Endothelial cell of umbilical vein (primary cell): Measurements from ENCODE around the gene SEC22A. TPM values are rescaled to one million over a fixed set of nuclear protein-coding genes. Genes with fewer than 3 reads are reported as not detected.

ENCODE experiments used
- BruUV-seq: library from RNA; stranded (reverse); fragments of 400-500 nt; replicated peaks from 2 replicates; lab custom pipeline; 2021; lab: Mats Ljungman, UMichigan
- CTCF ChIA-PET: fragments of 300-600, 350-600 bp; sonication (Branson Sonifier 250); formaldehyde crosslinking; loops from one replicate; lab custom pipeline; 2021; ENCODE audit warnings: antibody characterized with exemption, inconsistent platforms; lab: Charles Lee
- POLR2A ChIA-PET: fragments of 300-600, 350-600 bp; sonication (Branson Sonifier 250); formaldehyde crosslinking; loops from one replicate; lab custom pipeline; 2021; ENCODE audit warnings: antibody characterized with exemption, inconsistent platforms; lab: Charles Lee
- DNase-seq: peaks from one replicate; pipeline ENCODE4 v3.0.0-alpha.2; 2011; ENCODE audit warnings: low read depth, low spot score
- FAIRE-seq: peaks from 2 replicates; lab custom pipeline; 2011; peaks lifted over from hg19 to GRCh38; lab: Jason Lieb, UNC
- H2AFZ ChIP-seq: 2 replicates; pipeline ENCODE4 v1.6.0; 2012; ENCODE audit warnings: low read depth, low read length, control low read depth, inconsistent platforms
- H3K27ac ChIP-seq: 2 replicates; pipeline ENCODE4 v1.5.1; 2011; ENCODE audit warnings: low read depth, mild to moderate bottlenecking, control low read depth, low read length, moderate library complexity; ENCODE audit not compliant: insufficient read depth
- H3K27me3 ChIP-seq, 2 experiments: 2 replicates each; pipeline versions ENCODE4 v1.6.0 to v1.6.1; 2011; ENCODE audit warnings: low read length in 2 of 2, mixed read lengths in 1 of 2; ENCODE audit not compliant: control insufficient read depth in 2 of 2, insufficient read depth in 2 of 2
- H3K36me3 ChIP-seq, 2 experiments: 2 replicates in 1 of 2; 3 replicates in 1 of 2; pipeline ENCODE4 v1.5.1; 2011; ENCODE audit warnings: low read length in 2 of 2, mild to moderate bottlenecking in 1 of 2, moderate library complexity in 1 of 2; ENCODE audit not compliant: control insufficient read depth in 2 of 2, insufficient read depth in 2 of 2; ENCODE audit errors: extremely low read depth in 1 of 2
- H3K4me1 ChIP-seq: 3 replicates; pipeline ENCODE4 v1.5.1; 2011; ENCODE audit warnings: mild to moderate bottlenecking, low read length; ENCODE audit not compliant: control insufficient read depth, insufficient read depth; ENCODE audit errors: extremely low read depth
- H3K4me2 ChIP-seq: 2 replicates; pipeline ENCODE4 v1.6.1; 2011; ENCODE audit warnings: low read length, control low read depth, mixed read lengths; ENCODE audit not compliant: insufficient read depth
- H3K4me3 ChIP-seq, 3 experiments: fragments of 200-600 bp in 1 of 3; sonication (generic), shearing (Covaris generic) in 1 of 3; replicated peaks in 1 of 3; 2 replicates each; pipeline ENCODE4 v1.5.1; 2011 to 2016; ENCODE audit warnings: control low read depth in 3 of 3, low read length in 3 of 3, mild to moderate bottlenecking in 2 of 3, inconsistent platforms in 1 of 3, low read depth in 1 of 3, moderate library complexity in 1 of 3; ENCODE audit not compliant: insufficient read depth in 1 of 3
- H3K79me2 ChIP-seq: 2 replicates; pipeline ENCODE4 v1.6.0; 2012; ENCODE audit warnings: low read length, inconsistent platforms; ENCODE audit not compliant: control insufficient read depth, insufficient read depth
- H3K9ac ChIP-seq: replicated peaks from 2 replicates; pipeline ENCODE3; 2011; ENCODE audit warnings: low read length, control low read depth; ENCODE audit not compliant: insufficient read depth; ENCODE audit errors: extremely low read depth
- H3K9me1 ChIP-seq: replicated peaks from 3 replicates; pipeline ENCODE4 v1.6.0; 2011; ENCODE audit warnings: mild to moderate bottlenecking, low read length; ENCODE audit not compliant: control insufficient read depth, insufficient read depth; ENCODE audit errors: extremely low read depth
- H3K9me3 ChIP-seq: replicated peaks from 2 replicates; pipeline ENCODE4 v1.5.1; 2012; ENCODE audit warnings: low read length, inconsistent platforms; ENCODE audit not compliant: control insufficient read depth, insufficient read depth
- H4K20me1 ChIP-seq: replicated peaks from 2 replicates; pipeline ENCODE3; 2011; ENCODE audit warnings: mild to moderate bottlenecking, low read length; ENCODE audit not compliant: control insufficient read depth, insufficient read depth; ENCODE audit errors: extremely low read depth
- CTCF ChIP-seq, 2 donors: IDR thresholded peaks; 1 replicate in 1 of 2; 2 replicates in 1 of 2; pipeline ENCODE4 v1.5.1; 2011; ENCODE audit warnings: low read length in 2 of 2, mild to moderate bottlenecking in 2 of 2, moderate library complexity in 2 of 2, control low read depth in 1 of 2, inconsistent platforms in 1 of 2, low read depth in 1 of 2; ENCODE audit not compliant: insufficient read depth in 1 of 2; ENCODE audit errors: extremely low read depth in 1 of 2
- EZH2 ChIP-seq: IDR thresholded peaks from 2 replicates; pipeline ENCODE4 v1.6.1; 2012; ENCODE audit warnings: borderline replicate concordance, low read depth, mild to moderate bottlenecking, moderate library complexity, low read length, inconsistent platforms; ENCODE audit not compliant: severe bottlenecking
- FOS ChIP-seq: IDR thresholded peaks from 2 replicates; pipeline ENCODE4 v1.6.1; 2011; ENCODE audit warnings: mild to moderate bottlenecking, low read length, moderate library complexity, borderline replicate concordance; ENCODE audit not compliant: insufficient read depth
- GATA2 ChIP-seq: IDR thresholded peaks from 2 replicates; pipeline ENCODE4 v1.7.0; 2011; ENCODE audit warnings: low read depth, mild to moderate bottlenecking, moderate library complexity, mixed read lengths, low read length; ENCODE audit not compliant: insufficient read length, insufficient read depth
- JUN ChIP-seq: IDR thresholded peaks from 2 replicates; pipeline ENCODE4 v1.6.1; 2011; ENCODE audit warnings: borderline replicate concordance, low read depth; ENCODE audit not compliant: insufficient read length, insufficient read depth
- MAX ChIP-seq: IDR thresholded peaks from 2 replicates; pipeline ENCODE4 v1.6.1; 2011; ENCODE audit not compliant: insufficient read depth, insufficient read length
- MYC ChIP-seq: IDR thresholded peaks from one replicate; pipeline ENCODE4 v1.6.1; 2011; ENCODE audit warnings: mild to moderate bottlenecking, low read depth, low read length
- POLR2A ChIP-seq: IDR thresholded peaks from 2 replicates; pipeline ENCODE4 v1.6.1; 2012; ENCODE audit warnings: low read depth, mild to moderate bottlenecking, control low read depth, low read length
- POLR2AphosphoS5 ChIP-seq: IDR thresholded peaks from 2 replicates; pipeline ENCODE4 v1.6.1; 2012; ENCODE audit warnings: low read depth, mild to moderate bottlenecking, control low read depth, low read length, moderate library complexity; ENCODE audit not compliant: insufficient read depth
- dilution Hi-C: fragments of 300-500 bp; cut with MboI; formaldehyde crosslinking; loops from one replicate; pipeline ENCODE4 v1.15.0; 2019; ENCODE audit warnings: low sequenced_read_pairs; ENCODE audit not compliant: extremely low pct_ligation_motif_present
- intact Hi-C: fragments of 100-400 bp; cut with micrococcal nuclease; formaldehyde crosslinking; loops from one replicate; pipeline ENCODE4 v1.10.0; 2022
- polyA plus RNA-seq, 4 experiments: library from polyadenylated mRNA; depleted of rRNA in 3 of 4; stranded (reverse) in 3 of 4; unstranded in 1 of 4; fragments of >200 nt; gene quantifications; 2 replicates each; pipeline versions ENCODE4 v1.2.1 to v1.2.3, GENCODE V29; 2011 to 2012; ENCODE audit warnings: missing spikeins in 1 of 4
- total RNA-seq: library from RNA; stranded (reverse); gene quantifications from 2 replicates; pipeline ENCODE4 v1.2.3, GENCODE V29; 2021

SEC22A gene
- total and polyA plus RNA-seq, 2 donors (not counting 3 experiments of a cell fraction or from before 2014, with no cell fraction given), result 20.1 to 26.8 TPM

- intact Hi-C loops (no loop called here), dilution Hi-C loops (no loop called here)
- H3K4me1 ChIP-seq, result no peaks in the 10 kb centered on the region
- no peaks in the 10 kb centered on the region for H3K9me3 ChIP-seq
- H3K4me2 ChIP-seq, result no peak overlapping the region
- H3K27me3 ChIP-seq, result no peaks in the 10 kb centered on the region
- FAIRE-seq (no peak), DNase-seq (no peak)
- no peaks in the 10 kb centered on the region for H3K36me3 ChIP-seq
- BruUV-seq, result no TSS peak
- H3K27ac ChIP-seq, result no peak overlapping the region
- ChIA-PET CTCF (no interaction called here), POLR2A (interaction anchor here (0.6 kb wide), 1 partner anchor 201 kb away, joined by 3 read pairs; no protein-coding TSS in a partner anchor)
- no peaks in the 10 kb centered on the region for H3K9me1 ChIP-seq
- TF ChIP-seq MYC, result no peak
- no peak for TF ChIP-seq EZH2
- no peak for TF ChIP-seq FOS
- no peak for TF ChIP-seq CTCF (IDR thresholded peaks at IDR 0.05; ENCODE audit: extremely low read depth in 1 of 2, insufficient read depth in 1 of 2, low read depth in 1 of 2, low read length in 2 of 2)
- no peak for TF ChIP-seq POLR2AphosphoS5
- TF ChIP-seq JUN, result no peak
- no peak for TF ChIP-seq POLR2A
- TF ChIP-seq MAX, result no peak
- TF ChIP-seq GATA2, result no peak
- H2AFZ ChIP-seq, result no peak overlapping the region
- no peaks in the 10 kb centered on the region for H3K79me2 ChIP-seq
- no peak overlapping the region for H3K4me3 ChIP-seq
- no peak overlapping the region for H3K9ac ChIP-seq
- no peaks in the 10 kb centered on the region for H4K20me1 ChIP-seq
Observed at GRCh38 chr3:123296261-123296660, 94.5 kb downstream of the SEC22A start.
